ENCODE results near the gene KRTAP10-12. TPM values are rescaled to one million over a fixed set of nuclear protein-coding genes. Genes with fewer than 3 reads are reported as not detected.

The KRTAP10-12 gene
- total and polyA plus RNA-seq, 10 of the 15 experiments (the other 5 are each of a cell fraction or from before 2014, with no cell fraction given), result not detected

GRCh38 chr21:44708866-44709425 lies 12.0 kb downstream of the KRTAP10-12 start:
- Histone ChIP-seq H3K4me3 (no peak overlapping the region), H2AFZ (ENCODE audit: control insufficient read depth, low read depth, low read length) (no peak overlapping the region), H3K27me3 (replicated peaks in 1 of 2; ENCODE audit: control insufficient read depth in 2 of 2, insufficient read depth in 2 of 2, low read length in 1 of 2) (peaks cover 12 to 18% of the 10 kb centered on the region in 2 experiments; a peak in 3 of 4 replicates), H4K20me1 (ENCODE audit: control insufficient read depth, insufficient read depth) (no peaks in the 10 kb centered on the region), H3K79me2 (ENCODE audit: control insufficient read depth, insufficient read depth, low read length) (no peaks in the 10 kb centered on the region), H3K4me1 (ENCODE audit: control insufficient read depth, insufficient read depth, low read length) (no peaks in the 10 kb centered on the region), H3K9me3 (replicated peaks; ENCODE audit: control insufficient read depth, insufficient read depth, low read length) (peaks cover 6% of the 10 kb centered on the region; the same call in 1 of the 3 replicates), H3K27ac (ENCODE audit: control insufficient read depth, insufficient read depth) (no peak overlapping the region), H3K4me2 (ENCODE audit: control insufficient read depth, insufficient read depth) (no peak overlapping the region), H3K9ac (ENCODE audit: control insufficient read depth, insufficient read depth, low read length) (no peak overlapping the region), H3K36me3 (ENCODE audit: control insufficient read depth in 2 of 2, insufficient read depth in 2 of 2, low read length in 1 of 2) (no peaks in the 10 kb centered on the region)
- POLR2A ChIA-PET, result no interaction called here
- DNase-seq (ENCODE audit: low read depth, low spot score) (no peak), ATAC-seq (no peak), FAIRE-seq (no peak)
- BruUV-seq (replicated peaks), result no TSS peak
- CTCF ChIA-PET, result no interaction called here
- intact Hi-C loops (cut with micrococcal nuclease; ENCODE audit: unreplicated experiment) (no loop called here), in situ Hi-C loops (cut with MboI) (no loop called here)
- SMC1A ChIA-PET (ENCODE audit: uncharacterized antibody, unreplicated experiment), result no interaction called here
- TF ChIP-seq MEF2B (IDR thresholded peaks at IDR 0.05; ENCODE audit: partially characterized antibody, poor library complexity, severe bottlenecking), result no peak
- TF ChIP-seq, protein P1, sequence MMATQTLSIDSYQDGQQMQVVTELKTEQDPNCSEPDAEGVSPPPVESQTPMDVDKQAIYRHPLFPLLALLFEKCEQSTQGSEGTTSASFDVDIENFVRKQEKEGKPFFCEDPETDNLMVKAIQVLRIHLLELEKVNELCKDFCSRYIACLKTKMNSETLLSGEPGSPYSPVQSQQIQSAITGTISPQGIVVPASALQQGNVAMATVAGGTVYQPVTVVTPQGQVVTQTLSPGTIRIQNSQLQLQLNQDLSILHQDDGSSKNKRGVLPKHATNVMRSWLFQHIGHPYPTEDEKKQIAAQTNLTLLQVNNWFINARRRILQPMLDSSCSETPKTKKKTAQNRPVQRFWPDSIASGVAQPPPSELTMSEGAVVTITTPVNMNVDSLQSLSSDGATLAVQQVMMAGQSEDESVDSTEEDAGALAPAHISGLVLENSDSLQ (IDR thresholded peaks at IDR 0.05), result no peak
- TF ChIP-seq SREBF1 (IDR thresholded peaks at IDR 0.05; ENCODE audit: low read length), result no peak
- TF ChIP-seq ZNF622 (IDR thresholded peaks at IDR 0.05), result no peak
- no peak for TF ChIP-seq GABPA (IDR thresholded peaks at IDR 0.05; ENCODE audit: low read depth)
- TF ChIP-seq BHLHE40 (IDR thresholded peaks at IDR 0.05; ENCODE audit: borderline replicate concordance in 1 of 2, low read depth in 2 of 2, low read length in 1 of 2), result no peak
- TF ChIP-seq, protein P2, sequence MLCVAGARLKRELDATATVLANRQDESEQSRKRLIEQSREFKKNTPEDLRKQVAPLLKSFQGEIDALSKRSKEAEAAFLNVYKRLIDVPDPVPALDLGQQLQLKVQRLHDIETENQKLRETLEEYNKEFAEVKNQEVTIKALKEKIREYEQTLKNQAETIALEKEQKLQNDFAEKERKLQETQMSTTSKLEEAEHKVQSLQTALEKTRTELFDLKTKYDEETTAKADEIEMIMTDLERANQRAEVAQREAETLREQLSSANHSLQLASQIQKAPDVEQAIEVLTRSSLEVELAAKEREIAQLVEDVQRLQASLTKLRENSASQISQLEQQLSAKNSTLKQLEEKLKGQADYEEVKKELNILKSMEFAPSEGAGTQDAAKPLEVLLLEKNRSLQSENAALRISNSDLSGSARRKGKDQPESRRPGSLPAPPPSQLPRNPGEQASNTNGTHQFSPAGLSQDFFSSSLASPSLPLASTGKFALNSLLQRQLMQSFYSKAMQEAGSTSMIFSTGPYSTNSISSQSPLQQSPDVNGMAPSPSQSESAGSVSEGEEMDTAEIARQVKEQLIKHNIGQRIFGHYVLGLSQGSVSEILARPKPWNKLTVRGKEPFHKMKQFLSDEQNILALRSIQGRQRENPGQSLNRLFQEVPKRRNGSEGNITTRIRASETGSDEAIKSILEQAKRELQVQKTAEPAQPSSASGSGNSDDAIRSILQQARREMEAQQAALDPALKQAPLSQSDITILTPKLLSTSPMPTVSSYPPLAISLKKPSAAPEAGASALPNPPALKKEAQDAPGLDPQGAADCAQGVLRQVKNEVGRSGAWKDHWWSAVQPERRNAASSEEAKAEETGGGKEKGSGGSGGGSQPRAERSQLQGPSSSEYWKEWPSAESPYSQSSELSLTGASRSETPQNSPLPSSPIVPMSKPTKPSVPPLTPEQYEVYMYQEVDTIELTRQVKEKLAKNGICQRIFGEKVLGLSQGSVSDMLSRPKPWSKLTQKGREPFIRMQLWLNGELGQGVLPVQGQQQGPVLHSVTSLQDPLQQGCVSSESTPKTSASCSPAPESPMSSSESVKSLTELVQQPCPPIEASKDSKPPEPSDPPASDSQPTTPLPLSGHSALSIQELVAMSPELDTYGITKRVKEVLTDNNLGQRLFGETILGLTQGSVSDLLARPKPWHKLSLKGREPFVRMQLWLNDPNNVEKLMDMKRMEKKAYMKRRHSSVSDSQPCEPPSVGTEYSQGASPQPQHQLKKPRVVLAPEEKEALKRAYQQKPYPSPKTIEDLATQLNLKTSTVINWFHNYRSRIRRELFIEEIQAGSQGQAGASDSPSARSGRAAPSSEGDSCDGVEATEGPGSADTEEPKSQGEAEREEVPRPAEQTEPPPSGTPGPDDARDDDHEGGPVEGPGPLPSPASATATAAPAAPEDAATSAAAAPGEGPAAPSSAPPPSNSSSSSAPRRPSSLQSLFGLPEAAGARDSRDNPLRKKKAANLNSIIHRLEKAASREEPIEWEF (IDR thresholded peaks at IDR 0.05; ENCODE audit: insufficient replicate concordance, low read depth, low read length), result no peak
- TF ChIP-seq IRF4 (IDR thresholded peaks at IDR 0.05; ENCODE audit: low read depth, low read length), result no peak
- no peak for TF ChIP-seq YBX1 (IDR thresholded peaks at IDR 0.05)
- TF ChIP-seq JUNB (IDR thresholded peaks at IDR 0.05), result no peak
- RAD21 ChIA-PET (ENCODE audit: unreplicated experiment), result no interaction called here
- 9% methylated on average over 22 of the region's 25 CpGs for WGBS (ENCODE audit: insufficient coverage, insufficient replicate concordance, low lambda C conversion rate, missing lambda C conversion rate)
